ENCODE measurements around the gene PALS1.
"Not testable (repeated sequence)": the region's sequence is repeated elsewhere in the genome, so short reads cannot be mapped to it uniquely, and the experiment has no call there.

PALS1 gene

DNA sequence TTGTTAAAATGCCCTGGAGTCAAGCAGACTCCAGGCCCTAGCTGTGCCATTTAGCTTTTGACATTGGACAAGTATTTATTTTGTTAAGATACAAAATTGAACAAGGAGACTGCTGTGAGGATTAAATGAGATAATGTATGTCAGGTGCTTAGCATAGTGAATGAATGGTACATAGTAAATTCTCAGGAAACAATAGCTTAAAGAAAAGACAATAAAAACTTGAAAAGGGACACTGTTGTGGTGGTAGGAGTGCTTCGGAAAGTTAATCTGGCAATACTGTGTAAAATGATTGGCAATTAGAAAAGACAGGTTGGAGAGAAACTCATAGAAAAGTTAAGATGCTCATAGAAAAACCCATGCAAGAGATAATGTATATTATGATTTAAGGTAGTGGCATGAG is 19.7 kb downstream of the PALS1 start:
- DNase-seq = no peak

DNA sequence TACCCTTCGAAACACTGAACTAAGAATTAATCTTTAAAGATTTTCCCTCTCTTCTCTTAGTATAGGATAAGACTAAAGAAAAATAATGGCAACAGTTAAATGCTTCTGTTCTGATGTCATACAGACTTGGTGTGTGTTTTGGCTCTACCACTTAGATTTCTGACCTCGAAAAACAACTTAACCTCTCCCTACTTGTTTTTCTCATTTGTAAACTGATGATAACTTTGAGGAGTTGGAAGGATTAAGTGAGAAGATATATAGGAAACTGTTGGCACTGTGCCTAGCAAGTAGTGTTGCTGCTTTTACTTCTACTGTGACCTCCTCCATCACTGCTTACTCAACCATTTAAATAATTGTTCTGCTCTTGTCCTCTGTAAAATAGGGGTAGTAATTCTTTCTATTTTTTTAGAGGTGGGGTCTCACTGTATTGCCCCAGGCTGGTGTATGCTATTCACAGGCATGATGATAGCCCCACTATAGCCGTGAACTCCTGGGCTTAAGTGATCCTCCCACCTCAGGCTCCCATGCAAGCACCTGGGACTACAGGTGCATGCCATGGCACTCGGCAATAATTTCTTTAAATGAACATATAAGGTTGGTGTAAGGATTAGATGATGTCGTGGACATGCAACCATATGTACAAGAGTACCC is 22.4 kb downstream of the PALS1 start:
- no peak for DNase-seq

DNA sequence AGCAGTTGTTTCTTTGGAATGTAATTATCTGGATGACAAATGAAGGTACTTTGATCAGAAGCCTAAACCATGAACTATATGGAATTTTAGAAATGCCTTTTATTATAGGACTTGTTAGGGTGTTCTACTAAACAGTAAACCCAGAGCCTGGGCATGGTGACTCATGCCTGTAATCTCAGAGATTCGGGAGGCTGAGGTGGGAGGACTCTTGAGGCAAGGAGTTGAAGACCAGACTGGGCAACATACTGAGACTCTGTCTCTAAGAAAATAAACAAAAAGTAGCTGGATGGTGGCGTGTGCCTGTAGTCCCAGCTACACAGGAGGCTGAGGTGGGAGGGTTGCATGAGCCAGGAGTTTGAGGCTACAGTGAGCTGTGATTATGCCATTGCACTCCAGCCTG is 23.9 kb downstream of the PALS1 start:
- no peak for DNase-seq

DNA sequence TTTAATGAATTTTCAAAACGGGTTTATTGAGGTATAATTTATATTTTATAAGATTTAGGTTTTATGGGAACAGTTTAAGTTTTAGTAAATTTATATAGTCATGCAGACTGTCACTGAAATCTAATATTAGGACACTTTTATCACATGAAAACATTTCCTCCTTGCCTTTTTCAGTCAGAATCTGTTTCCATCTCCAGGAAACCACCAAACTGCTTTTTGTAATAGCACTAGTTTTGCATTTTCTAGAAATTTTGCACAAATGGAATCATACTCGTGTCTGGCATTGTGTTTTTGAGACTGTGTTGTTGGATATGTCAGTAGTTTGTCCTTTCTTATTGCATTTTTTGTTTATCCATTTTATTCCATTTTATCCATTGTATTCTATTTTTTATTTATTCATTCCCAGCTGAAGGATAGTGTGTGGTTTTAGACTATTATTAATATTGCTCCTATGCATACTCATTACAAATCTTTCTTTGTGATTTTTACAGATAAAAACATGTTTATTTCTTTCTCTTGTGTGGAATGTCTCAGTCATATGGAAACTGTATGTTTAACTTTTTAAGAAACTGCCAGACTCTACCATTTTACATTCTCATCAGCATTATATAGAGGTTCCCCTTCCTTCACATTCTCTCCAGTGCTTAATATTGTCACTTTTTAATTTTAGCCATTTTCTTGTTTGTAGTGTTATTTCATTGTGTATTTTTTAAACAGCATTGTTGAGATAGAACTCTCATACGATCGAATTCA is 26.5 kb downstream of the PALS1 start:
- no peak for DNase-seq

DNA sequence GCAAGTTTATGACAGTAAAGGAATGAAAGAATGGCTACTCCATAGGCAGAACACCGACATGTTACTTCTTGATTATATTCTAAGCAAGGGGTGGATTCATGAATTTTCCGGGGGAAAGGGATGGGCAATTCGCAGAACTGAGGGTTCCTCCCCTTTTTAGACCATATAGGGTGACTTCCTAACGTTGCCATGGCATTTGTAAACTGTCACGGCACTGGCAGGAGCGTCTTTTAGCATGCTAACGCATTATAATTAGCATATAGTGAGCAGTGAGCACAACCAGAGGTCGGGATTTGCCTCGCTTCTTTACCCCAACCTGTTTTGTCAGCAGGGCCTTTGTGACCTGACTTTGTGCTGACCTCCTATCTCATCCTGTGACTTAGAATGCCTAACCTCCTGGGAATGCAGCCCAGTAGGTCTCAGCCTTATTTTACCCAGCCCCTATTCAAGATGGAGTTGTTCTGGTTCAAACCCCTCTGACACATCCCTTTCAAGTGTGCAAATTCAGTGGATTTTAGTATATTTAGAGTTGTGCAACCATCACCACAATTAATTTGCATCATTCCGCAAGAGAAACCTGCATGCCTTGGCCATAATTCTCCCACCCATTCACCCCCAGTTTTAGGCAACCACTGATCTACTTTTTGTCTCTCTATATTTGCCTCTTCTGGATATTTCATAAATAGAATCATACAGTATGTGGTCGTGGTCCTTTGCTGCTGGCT is 27.4 kb downstream of the PALS1 start:
- DNase-seq = no peak

DNA sequence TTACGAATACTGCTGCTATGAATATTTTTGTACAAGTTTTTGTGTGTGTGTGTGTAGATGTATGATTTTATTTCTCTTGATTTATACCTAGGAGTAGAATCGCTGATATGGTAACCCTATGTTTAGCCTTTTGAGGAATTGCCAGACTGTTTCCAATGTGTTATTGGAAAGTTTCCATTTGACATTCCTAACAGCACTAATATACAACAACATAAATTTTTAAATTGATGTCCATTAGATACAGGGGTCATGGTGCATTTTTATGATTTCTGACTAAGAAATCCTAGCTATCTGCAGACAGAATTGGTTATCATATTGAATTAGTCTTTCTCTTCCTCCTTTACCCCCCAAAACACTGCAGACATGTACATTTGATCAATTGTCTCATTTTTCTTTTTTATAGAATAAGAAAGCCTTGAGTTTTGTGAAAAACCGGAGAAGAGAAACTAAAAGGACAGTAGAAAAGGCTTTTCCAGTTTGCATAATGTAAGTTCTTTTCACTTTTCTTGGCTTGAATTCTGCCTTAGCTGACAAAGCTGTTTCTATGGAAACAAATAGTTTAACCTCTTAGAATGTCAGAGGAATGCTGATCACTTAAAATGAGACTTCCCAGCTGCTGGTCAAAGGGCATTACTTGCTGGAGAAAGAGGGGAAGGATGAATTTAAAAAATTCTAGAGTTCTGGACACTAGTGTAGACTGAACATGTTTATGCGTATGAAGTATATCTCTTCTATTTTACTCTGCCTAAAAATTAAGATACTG is 28.2 kb downstream of the PALS1 start:
- no peak for DNase-seq

DNA sequence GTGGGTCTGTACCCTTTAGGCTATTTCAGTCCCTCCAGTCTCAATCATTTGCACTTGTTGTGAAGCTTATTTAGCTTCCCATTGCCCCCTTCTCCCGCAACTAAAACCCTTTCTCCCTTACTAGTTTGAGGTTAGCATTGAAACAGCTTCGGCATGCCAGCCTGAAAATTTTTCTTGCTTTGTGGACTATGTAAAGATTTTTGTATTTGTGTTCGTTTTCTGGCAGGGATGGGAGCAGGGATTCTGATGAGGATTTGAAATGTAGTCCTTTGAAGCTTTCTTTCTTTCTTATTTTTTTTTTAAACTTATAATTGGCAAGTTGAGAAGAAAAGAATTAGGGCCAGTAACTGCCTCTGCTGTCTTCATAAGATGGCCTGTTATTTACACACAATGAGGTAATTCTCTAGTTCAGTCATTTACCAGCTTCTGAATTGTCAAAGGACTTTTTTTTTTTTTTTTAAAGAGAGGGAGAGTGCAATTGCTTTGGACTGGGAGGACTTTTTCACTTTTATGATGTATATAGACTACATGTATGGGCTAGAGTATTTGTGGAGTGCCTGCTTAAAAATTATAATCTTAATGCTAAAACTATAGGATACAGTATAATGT is 29.0 kb downstream of the PALS1 start:
- DNase-seq = no peak

DNA sequence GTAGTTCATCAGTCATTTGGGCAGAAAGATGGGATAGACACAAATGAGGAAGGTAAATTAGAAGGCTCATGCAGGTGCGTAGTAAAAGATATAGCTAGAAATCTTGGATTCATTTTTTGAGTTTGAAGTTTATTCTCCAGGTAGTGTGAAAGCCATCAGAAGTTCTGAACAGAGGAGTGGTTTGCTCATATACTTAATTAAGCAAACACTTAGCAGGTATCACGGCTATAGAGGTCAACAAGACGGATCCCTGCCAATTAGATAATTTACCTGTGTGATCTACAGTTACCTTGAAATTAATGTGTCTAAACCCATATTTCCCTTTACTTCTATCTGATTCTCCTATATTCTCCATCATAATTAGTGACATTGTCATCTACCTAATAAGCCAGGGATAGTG is 29.7 kb downstream of the PALS1 start:
- DNase-seq = no peak

DNA sequence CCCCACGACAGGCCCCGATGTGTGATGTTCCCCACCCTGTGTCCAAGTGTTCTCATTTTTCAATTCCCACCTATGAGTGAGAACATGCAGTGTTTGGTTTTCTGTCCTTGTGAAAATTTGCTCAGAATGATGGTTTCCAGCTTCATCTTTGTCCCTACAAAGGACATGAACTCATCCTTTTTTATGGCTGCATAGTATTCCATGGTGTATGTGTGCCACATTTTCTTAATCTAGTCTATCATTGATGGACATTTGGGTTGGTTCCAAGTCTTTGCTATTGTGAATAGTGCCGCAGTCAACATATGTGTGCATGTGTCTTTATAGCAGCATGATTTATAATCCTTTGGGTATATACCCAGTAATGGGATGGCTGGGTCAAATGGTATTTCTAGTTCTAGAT is 32.0 kb downstream of the PALS1 start:
- not testable (repeated sequence) for DNase-seq

DNA sequence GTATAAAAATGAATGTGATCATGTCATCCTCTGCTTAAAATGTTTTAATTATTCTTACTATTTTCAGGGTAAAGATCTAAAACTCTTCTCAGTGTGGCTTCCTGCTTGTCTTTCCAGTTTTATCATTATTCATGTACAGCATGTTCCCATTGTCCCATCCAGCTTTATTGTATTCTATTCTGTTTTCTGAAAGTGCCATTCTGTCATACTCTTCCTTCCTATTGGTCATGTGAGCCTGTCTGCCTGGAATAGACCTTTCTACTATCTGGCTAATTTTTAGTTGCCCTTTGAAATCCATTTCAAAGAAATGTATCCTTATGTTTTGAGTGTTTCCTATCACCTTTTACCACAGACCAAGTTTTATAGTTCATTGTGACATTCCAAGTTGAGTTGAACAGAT is 34.9 kb downstream of the PALS1 start:
- no peak for DNase-seq

DNA sequence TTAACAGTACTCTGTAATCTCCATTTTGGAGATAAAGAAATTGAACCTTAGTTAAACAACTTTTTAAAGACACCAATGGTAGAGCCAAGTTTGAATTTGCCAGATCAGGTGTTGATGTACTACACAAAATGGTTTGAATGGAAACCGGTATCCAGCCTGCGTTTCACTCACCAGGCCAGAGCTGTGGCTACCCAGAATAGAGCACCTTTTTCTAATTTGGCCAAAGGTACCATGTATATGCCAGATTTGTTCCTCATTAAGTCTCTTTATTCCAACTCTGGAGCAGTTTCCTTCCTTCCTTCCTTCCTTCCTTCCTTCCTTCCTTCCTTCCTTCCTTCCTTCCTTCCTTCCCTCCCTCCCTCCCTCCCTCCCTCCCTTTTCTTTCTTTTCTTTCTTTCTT is 39.3 kb downstream of the PALS1 start:
- no peak for DNase-seq

DNA sequence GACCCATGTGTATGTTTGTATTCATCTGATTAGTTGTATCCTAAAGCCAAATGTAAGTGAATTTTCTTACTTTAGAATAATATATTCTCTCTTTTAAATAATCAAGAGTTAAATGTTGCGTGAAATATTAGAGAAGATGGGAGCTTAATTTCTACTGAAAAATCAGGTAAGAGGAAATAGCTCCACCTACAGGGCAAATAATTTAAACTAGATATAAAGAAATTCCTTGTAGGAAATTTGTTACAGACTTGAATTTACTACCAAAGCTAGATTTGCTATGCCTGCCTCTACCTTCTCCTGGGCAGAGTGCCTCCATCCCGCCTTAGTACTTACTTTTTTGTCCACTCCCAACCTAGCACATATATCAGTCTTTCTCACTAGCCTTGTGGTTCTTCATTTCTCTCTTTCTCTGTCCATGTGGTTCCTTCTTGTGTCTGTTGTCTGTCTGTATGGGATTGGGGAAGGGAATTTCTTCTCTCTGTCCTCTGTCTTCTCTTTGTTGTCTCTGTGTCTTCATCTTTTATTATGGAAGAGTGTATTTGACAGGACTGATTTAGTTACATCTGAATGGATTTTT is 44.7 kb downstream of the PALS1 start:
- no peak for DNase-seq
